LNCaP clone FGC (cell line): ENCODE data around the gene CADPS.

ENCODE experiments used
- DNase-seq: peaks from one replicate; pipeline ENCODE4 v3.0.0-alpha.2; 2011; ENCODE audit warnings: low read depth
- H3K4me3 ChIP-seq: 2 replicates; pipeline ENCODE4 v1.5.1; 2011; ENCODE audit warnings: mild to moderate bottlenecking, low read depth, low read length, control low read depth
- CTCF ChIP-seq: IDR thresholded peaks from 2 replicates; pipeline ENCODE4 v1.5.1; 2012; ENCODE audit warnings: mild to moderate bottlenecking; ENCODE audit not compliant: control insufficient read depth, insufficient read depth; ENCODE audit errors: extremely low read depth

Gene CADPS

GRCh38 chr3:62615258-62615849 is 259.9 kb downstream of the CADPS start:
- H3K4me3 ChIP-seq = no peak overlapping the region
- TF ChIP-seq CTCF = no peak
- no peak for DNase-seq

- no peak for DNase-seq
- no peak for TF ChIP-seq CTCF
- H3K4me3 ChIP-seq = no peak overlapping the region
Measured at GRCh38 chr3:62614527-62614926, 260.7 kb downstream of the CADPS start.

GRCh38 chr3:62611541-62612240 is 263.5 kb downstream of the CADPS start:
- H3K4me3 ChIP-seq = no peak overlapping the region
- DNase-seq = no peak
- TF ChIP-seq CTCF = no peak

- no peak for TF ChIP-seq CTCF
- no peak overlapping the region for H3K4me3 ChIP-seq
- no peak for DNase-seq
Measured at GRCh38 chr3:62607287-62608029, 267.8 kb downstream of the CADPS start.

DNA sequence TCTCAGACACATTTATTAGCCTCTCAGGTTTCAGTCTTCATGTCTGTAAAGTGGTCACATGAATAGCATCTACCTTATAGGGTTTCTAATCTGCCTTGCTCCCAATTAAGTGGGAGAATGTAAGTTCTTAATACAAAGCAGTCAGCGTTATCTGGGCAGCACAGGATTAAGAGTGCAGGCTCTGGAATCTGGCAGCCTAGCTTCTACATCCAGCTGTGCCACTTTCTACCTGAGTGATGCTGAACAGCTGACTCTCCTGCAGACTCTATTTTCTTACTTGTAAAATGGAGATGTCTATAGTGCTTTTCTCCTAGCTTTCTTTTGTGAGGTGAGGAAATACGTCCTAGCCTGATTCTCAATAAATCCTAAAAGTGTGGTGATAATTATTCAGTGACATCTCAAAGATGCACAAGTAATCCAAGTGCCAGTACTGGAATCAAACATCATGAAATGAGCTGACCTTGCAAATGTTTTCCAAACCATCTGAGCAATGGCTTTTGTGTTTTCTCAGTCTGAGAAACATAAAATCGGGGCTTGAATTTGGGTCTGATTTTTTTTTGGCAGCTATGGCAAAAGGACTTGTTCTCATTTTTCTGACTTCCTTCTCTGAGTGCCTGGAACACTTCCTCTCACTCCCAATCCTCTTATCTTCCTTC is 269.7 kb downstream of the CADPS start:
- no peak for TF ChIP-seq CTCF
- no peak overlapping the region for H3K4me3 ChIP-seq
- no peak for DNase-seq

DNA sequence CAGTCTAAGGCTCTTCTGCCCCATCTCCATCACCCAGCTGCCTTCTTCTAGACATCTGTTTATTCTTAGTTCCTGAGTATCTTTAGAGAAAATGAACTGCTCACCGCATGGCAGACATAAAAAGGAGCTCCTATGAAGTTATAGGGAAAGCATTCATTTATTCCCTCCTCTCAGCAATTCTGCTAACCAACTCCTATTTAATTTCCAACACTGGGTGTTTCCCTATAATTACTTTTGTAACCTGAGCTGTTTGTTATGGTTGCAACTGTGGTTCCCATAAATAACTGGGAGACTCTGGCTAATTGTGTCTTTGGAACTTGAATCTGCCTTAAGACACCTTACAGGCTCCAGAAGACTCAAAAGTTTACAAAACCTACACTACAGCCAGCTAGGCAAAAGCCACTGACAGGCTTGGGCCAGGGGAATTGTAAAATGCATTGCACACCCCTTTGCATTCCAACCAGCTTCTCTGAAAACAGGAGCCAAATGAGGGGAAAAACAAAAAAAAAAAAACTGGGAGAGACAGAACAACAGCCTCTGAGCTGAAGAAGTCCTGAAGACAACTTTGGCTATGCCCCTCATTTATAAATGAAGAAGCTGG is 270.4 kb downstream of the CADPS start:
- TF ChIP-seq CTCF = no peak

More for the DNA sequence above, 270.4 kb downstream of the CADPS start:
- no peak overlapping the region for H3K4me3 ChIP-seq
- no peak for DNase-seq
